SK-N-SH (cell line): Measurements from ENCODE around the gene BCAN. TPM values are rescaled to one million over a fixed set of nuclear protein-coding genes. Genes with fewer than 3 reads are reported as not detected.
A peak's percentile ranks its signal among the peaks of the same experiment; 100 is the strongest.

Experiments used
- CTCF ChIA-PET: fragments of 300-600, 350-600 bp; formaldehyde crosslinking; extraction: SDS; loops from one replicate; lab custom pipeline; 2021; lab: Yijun Ruan, JAX
- POLR2A ChIA-PET: fragments of 350-600 bp; sonication (Branson Sonifier 250); formaldehyde crosslinking; extraction: SDS; loops from one replicate; lab custom pipeline; 2020; ENCODE audit warnings: antibody characterized with exemption, inconsistent platforms; lab: Yijun Ruan, JAX
- DNase-seq: peaks from one replicate; pipeline ENCODE4 v3.0.0; 2012
- H2AFZ ChIP-seq: fragments of 200-600 bp; sonication (generic); 2 replicates; pipeline ENCODE4 v1.8.1; 2016; ENCODE audit warnings: antibody characterized with exemption, mild to moderate bottlenecking, low read depth
- H3F3A ChIP-seq: fragments of 200-600 bp; sonication (generic); replicated peaks from 2 replicates; pipeline ENCODE3; 2016; ENCODE audit warnings: antibody characterized with exemption, mild to moderate bottlenecking; ENCODE audit not compliant: insufficient read depth
- H3K27ac ChIP-seq, 2 experiments: fragments of 200-500 bp in 1 of 2; fragments of 200-600 bp in 1 of 2; sonication (Bioruptor generic) in 1 of 2; sonication (generic), shearing (Covaris generic) in 1 of 2; 2 replicates each; pipeline versions ENCODE4 v1.5.1 to v1.6.1; 2014 to 2016; ENCODE audit warnings: low read depth in 2 of 2, inconsistent platforms in 1 of 2, low read length in 1 of 2, mild to moderate bottlenecking in 1 of 2, mixed read lengths in 1 of 2
- H3K27me3 ChIP-seq: fragments of 200-600 bp; sonication (generic), shearing (Covaris generic); 2 replicates; pipeline ENCODE4 v1.6.1; 2016; ENCODE audit warnings: mixed run types; ENCODE audit not compliant: insufficient read depth
- H3K36me3 ChIP-seq, 2 experiments: fragments of 200-500 bp in 1 of 2; fragments of 200-600 bp in 1 of 2; sonication (Bioruptor generic) in 1 of 2; sonication (generic) in 1 of 2; replicated peaks in 1 of 2; 2 replicates each; pipeline versions ENCODE3 to v1.5.1; 2014 to 2016; ENCODE audit warnings: low read length in 1 of 2, mild to moderate bottlenecking in 1 of 2; ENCODE audit not compliant: insufficient read depth in 2 of 2, control insufficient read depth in 1 of 2
- H3K4me1 ChIP-seq, 2 experiments: fragments of 200-500 bp in 1 of 2; fragments of 200-600 bp in 1 of 2; sonication (Bioruptor generic) in 1 of 2; sonication (generic), shearing (Covaris generic) in 1 of 2; 2 replicates each; pipeline versions ENCODE4 v1.5.1 to v1.6.1; 2014 to 2016; ENCODE audit warnings: low read depth in 1 of 2, low read length in 1 of 2, mixed run types in 1 of 2; ENCODE audit not compliant: insufficient read depth in 2 of 2, control insufficient read depth in 1 of 2
- H3K4me2 ChIP-seq: fragments of 200-600 bp; sonication (generic), shearing (Covaris generic); 2 replicates; pipeline ENCODE4 v1.6.1; 2017; ENCODE audit warnings: mixed run types
- H3K4me3 ChIP-seq, 2 experiments: fragments of 200-500 bp in 1 of 2; fragments of 200-600 bp in 1 of 2; sonication (Bioruptor generic) in 1 of 2; sonication (generic), shearing (Covaris generic) in 1 of 2; 2 replicates each; pipeline versions ENCODE4 v1.5.1 to v1.8.1; 2014 to 2016; ENCODE audit warnings: low read depth in 2 of 2, inconsistent platforms in 1 of 2, low read length in 1 of 2, mild to moderate bottlenecking in 1 of 2, mixed read lengths in 1 of 2, moderate library complexity in 1 of 2
- H3K79me2 ChIP-seq: fragments of 200-600 bp; sonication (generic); 2 replicates; pipeline ENCODE4 v1.8.1; 2017; ENCODE audit warnings: mild to moderate bottlenecking; ENCODE audit not compliant: insufficient read depth
- H3K9ac ChIP-seq: fragments of 200-600 bp; sonication (generic); 2 replicates; pipeline ENCODE4 v1.6.1; 2017; ENCODE audit warnings: mixed run types
- H3K9me2 ChIP-seq: fragments of 200-600 bp; sonication (generic); 2 replicates; pipeline ENCODE4 v1.6.1; 2017; ENCODE audit warnings: mixed run types
- H3K9me3 ChIP-seq: fragments of 200-600 bp; sonication (generic); 2 replicates; pipeline ENCODE4 v1.6.1; 2017; ENCODE audit warnings: mixed run types, mild to moderate bottlenecking, moderate library complexity
- H4K20me1 ChIP-seq: fragments of 200-600 bp; sonication (generic); 2 replicates; pipeline ENCODE4 v1.6.1; 2017; ENCODE audit warnings: mild to moderate bottlenecking, mixed run types; ENCODE audit not compliant: insufficient read depth
- EP300 ChIP-seq, 2 experiments: IDR thresholded peaks; 2 replicates each; pipeline versions ENCODE4 v1.4.0 to v1.6.1; 2012; ENCODE audit warnings: borderline replicate concordance in 1 of 2, low read depth in 1 of 2, low read length in 1 of 2
- EZH2phosphoT487 ChIP-seq: fragments of 200-600 bp; sonication (generic); IDR thresholded peaks from 2 replicates; pipeline ENCODE4 v1.6.1; 2017; ENCODE audit warnings: low read depth, mixed run types, mild to moderate bottlenecking, antibody characterized with exemption, moderate library complexity, borderline replicate concordance
- FOXJ3 ChIP-seq: sonication (generic); formaldehyde crosslinking; IDR thresholded peaks from 2 replicates; pipeline ENCODE4 v1.5.1; 2020; ENCODE audit warnings: mild to moderate bottlenecking, missing genetic modification reagents
- FOXM1 ChIP-seq: IDR thresholded peaks from 2 replicates; pipeline ENCODE4 v1.4.0; 2012; ENCODE audit warnings: low read depth, mild to moderate bottlenecking
- GABPA ChIP-seq: IDR thresholded peaks from 2 replicates; pipeline ENCODE4 v1.4.0; 2012; ENCODE audit warnings: low read depth, mild to moderate bottlenecking
- GATA2 ChIP-seq: sonication (generic); formaldehyde crosslinking; IDR thresholded peaks from 2 replicates; pipeline ENCODE4 v1.5.0; 2020; ENCODE audit warnings: mild to moderate bottlenecking, missing genetic modification reagents
- IRF3 ChIP-seq: fragments of 150-350 bp; IDR thresholded peaks from 2 replicates; pipeline ENCODE4 v1.6.1; 2016; ENCODE audit warnings: mild to moderate bottlenecking, low read depth, low read length
- JUND ChIP-seq: IDR thresholded peaks from 2 replicates; pipeline ENCODE4 v1.4.0; 2012
- MXI1 ChIP-seq: IDR thresholded peaks from 2 replicates; pipeline ENCODE4 v1.6.1; 2012; ENCODE audit warnings: mild to moderate bottlenecking, low read depth, low read length, improper control_type of control experiment
- NFIC ChIP-seq: IDR thresholded peaks from 2 replicates; pipeline ENCODE4 v1.4.0; 2012; ENCODE audit warnings: borderline replicate concordance
- PBX3 ChIP-seq: IDR thresholded peaks from 2 replicates; pipeline ENCODE4; 2012
- RCOR1 ChIP-seq: fragments of 150-350 bp; IDR thresholded peaks from 2 replicates; pipeline ENCODE4 v1.6.1; 2017; ENCODE audit warnings: antibody characterized with exemption, low read length
- RFX5 ChIP-seq: IDR thresholded peaks from 2 replicates; pipeline ENCODE4 v1.6.1; 2012; ENCODE audit warnings: mild to moderate bottlenecking, improper control_type of control experiment, low read length
- SIN3A ChIP-seq: IDR thresholded peaks from 2 replicates; pipeline ENCODE4 v1.6.1; 2012; ENCODE audit warnings: low read depth, mild to moderate bottlenecking, low read length, moderate library complexity, borderline replicate concordance
- SMC3 ChIP-seq: IDR thresholded peaks from 2 replicates; pipeline ENCODE4 v1.6.1; 2012; ENCODE audit warnings: low read depth, low read length, improper control_type of control experiment
- TAF1 ChIP-seq: IDR thresholded peaks from 2 replicates; pipeline ENCODE4 v1.6.1; 2012; ENCODE audit warnings: low read depth, mild to moderate bottlenecking, low read length, moderate library complexity, borderline replicate concordance
- TCF12 ChIP-seq: IDR thresholded peaks from 2 replicates; pipeline ENCODE4 v1.4.0; 2012
- USF1 ChIP-seq: IDR thresholded peaks from 2 replicates; pipeline ENCODE4 v1.4.0; 2012; ENCODE audit warnings: low read depth, borderline replicate concordance
- YY1 ChIP-seq: IDR thresholded peaks from 2 replicates; pipeline ENCODE4 v1.4.0; 2012; ENCODE audit warnings: low read depth, mild to moderate bottlenecking
- WGBS: methylation state at CpG from one replicate; pipeline ENCODE4 v1.1.6; 2017; ENCODE audit warnings: low lambda C conversion rate; 5-methylcytosine and 5-hydroxymethylcytosine counted together
- polyA plus RNA-seq, 3 experiments: library from polyadenylated mRNA; depleted of rRNA; stranded (reverse); fragments of >200 nt; gene quantifications; 2 replicates each; pipeline ENCODE4 v1.2.3, GENCODE V29; 2012

Gene BCAN
- polyA plus RNA-seq, 1 of the 3 experiments (the other 2 are of a cell fraction), result 0.25 TPM

GRCh38 chr1:156669794-156670193 is 27.9 kb downstream of the BCAN start:
- TF ChIP-seq IRF3 (no peak), USF1 (no peak), FOXJ3 (CRISPR knock-in tag) (no peak), JUND (no peak), YY1 (no peak), NFIC (no peak), GABPA (no peak), RCOR1 (no peak), EP300 (IDR thresholded peaks at IDR 0.05; ENCODE audit: borderline replicate concordance in 1 of 2, low read depth in 1 of 2, low read length in 1 of 2) (no peak), PBX3 (no peak), SIN3A (no peak), RFX5 (no peak), EZH2phosphoT487 (no peak)

GRCh38 chr1:156670359-156670758 is 28.4 kb downstream of the BCAN start:
- H3K9me2 ChIP-seq, result no peaks in the 10 kb centered on the region
- no peak for DNase-seq
- ChIA-PET CTCF (interaction anchor here (1.0 to 25.8 kb wide), 6 partner anchors 10 to 56 kb away, joined by 3 to 682 read pairs (median 8); no protein-coding TSS in a partner anchor), POLR2A (interaction anchor here (0.6 kb wide), 1 partner anchor 21 kb away, joined by 3 read pairs; no protein-coding TSS in a partner anchor)
- no peaks in the 10 kb centered on the region for H3K27me3 ChIP-seq
- H4K20me1 ChIP-seq, result peaks cover 9% of the 10 kb centered on the region; the same call in 1 of the 2 replicates
- H3K36me3 ChIP-seq, result peaks cover 12 to 26% of the 10 kb centered on the region in 2 experiments
- peaks cover 2% of the 10 kb centered on the region for H3K79me2 ChIP-seq
- H3K4me1 ChIP-seq, result peaks cover 11 to 61% of the 10 kb centered on the region in 2 experiments; a peak in 3 of 4 replicates
- no peak overlapping the region for H3K9ac ChIP-seq
- 87% methylated on average over 6 of the region's 6 CpGs for WGBS
- H3K4me2 ChIP-seq, result no peak overlapping the region
- H3K4me3 ChIP-seq, result no peak overlapping the region
- no peaks in the 10 kb centered on the region for H3K9me3 ChIP-seq
- H3F3A ChIP-seq, result no peaks in the 10 kb centered on the region
- H2AFZ ChIP-seq, result no peak overlapping the region
- TF ChIP-seq USF1 (no peak), FOXM1 (no peak), TAF1 (no peak), MXI1 (no peak), SMC3 (no peak), TCF12 (no peak), GATA2 (CRISPR knock-in tag) (no peak), RFX5 (no peak)
- H3K27ac ChIP-seq, result peak overlapping the region in 1 of 2 experiments; percentile 7; a peak in 1 of 4 replicates

More at GRCh38 chr1:156669794-156670193, 27.9 kb downstream of the BCAN start:
- Histone ChIP-seq H3K4me1 (peaks cover 7 to 56% of the 10 kb centered on the region in 2 experiments; a peak in 3 of 4 replicates), H3K9ac (no peak overlapping the region), H3K27me3 (no peaks in the 10 kb centered on the region), H3K9me3 (no peaks in the 10 kb centered on the region), H3K4me3 (no peak overlapping the region), H3K36me3 (peaks cover 12 to 26% of the 10 kb centered on the region in 2 experiments), H3K27ac (peak overlapping the region in 1 of 2 experiments; percentile 75; a peak in 1 of 4 replicates), H2AFZ (no peak overlapping the region), H3K79me2 (no peaks in the 10 kb centered on the region; the same call in 1 of the 2 replicates), H3K4me2 (no peak overlapping the region), H3F3A (no peaks in the 10 kb centered on the region), H4K20me1 (peaks cover 4% of the 10 kb centered on the region; the same call in 1 of the 2 replicates), H3K9me2 (no peaks in the 10 kb centered on the region)
- DNase-seq, result no peak
- POLR2A ChIA-PET, result interaction anchor here (0.6 kb wide), 1 partner anchor 20 kb away, joined by 3 read pairs; no protein-coding TSS in a partner anchor
- CTCF ChIA-PET, result interaction anchor here (1.0 to 25.8 kb wide), 7 partner anchors 8 to 56 kb away, joined by 3 to 682 read pairs (median 9); partner anchors contain the start of gene NES
- WGBS, result 83% methylated on average over 5 of the region's 5 CpGs
